SK-N-SH (cell line): Measurements from ENCODE around the gene MAST1. TPM values are rescaled to one million over a fixed set of nuclear protein-coding genes. Genes with fewer than 3 reads are reported as not detected.
A peak's percentile ranks its signal among the peaks of the same experiment; 100 is the strongest.

Experiments
- CTCF ChIA-PET: fragments of 300-600, 350-600 bp; formaldehyde crosslinking; extraction: SDS; loops from one replicate; lab custom pipeline; 2021; lab: Yijun Ruan, JAX
- POLR2A ChIA-PET: fragments of 350-600 bp; sonication (Branson Sonifier 250); formaldehyde crosslinking; extraction: SDS; loops from one replicate; lab custom pipeline; 2020; ENCODE audit warnings: antibody characterized with exemption, inconsistent platforms; lab: Yijun Ruan, JAX
- DNase-seq: peaks from one replicate; pipeline ENCODE4 v3.0.0; 2012
- H2AFZ ChIP-seq: fragments of 200-600 bp; sonication (generic); 2 replicates; pipeline ENCODE4 v1.8.1; 2016; ENCODE audit warnings: antibody characterized with exemption, mild to moderate bottlenecking, low read depth
- H3F3A ChIP-seq: fragments of 200-600 bp; sonication (generic); replicated peaks from 2 replicates; pipeline ENCODE3; 2016; ENCODE audit warnings: antibody characterized with exemption, mild to moderate bottlenecking; ENCODE audit not compliant: insufficient read depth
- H3K27ac ChIP-seq, 2 experiments: fragments of 200-500 bp in 1 of 2; fragments of 200-600 bp in 1 of 2; sonication (Bioruptor generic) in 1 of 2; sonication (generic), shearing (Covaris generic) in 1 of 2; 2 replicates each; pipeline versions ENCODE4 v1.5.1 to v1.6.1; 2014 to 2016; ENCODE audit warnings: low read depth in 2 of 2, inconsistent platforms in 1 of 2, low read length in 1 of 2, mild to moderate bottlenecking in 1 of 2, mixed read lengths in 1 of 2
- H3K27me3 ChIP-seq: fragments of 200-600 bp; sonication (generic), shearing (Covaris generic); 2 replicates; pipeline ENCODE4 v1.6.1; 2016; ENCODE audit warnings: mixed run types; ENCODE audit not compliant: insufficient read depth
- H3K36me3 ChIP-seq, 2 experiments: fragments of 200-500 bp in 1 of 2; fragments of 200-600 bp in 1 of 2; sonication (Bioruptor generic) in 1 of 2; sonication (generic) in 1 of 2; replicated peaks in 1 of 2; 2 replicates each; pipeline versions ENCODE3 to v1.5.1; 2014 to 2016; ENCODE audit warnings: low read length in 1 of 2, mild to moderate bottlenecking in 1 of 2; ENCODE audit not compliant: insufficient read depth in 2 of 2, control insufficient read depth in 1 of 2
- H3K4me1 ChIP-seq, 2 experiments: fragments of 200-500 bp in 1 of 2; fragments of 200-600 bp in 1 of 2; sonication (Bioruptor generic) in 1 of 2; sonication (generic), shearing (Covaris generic) in 1 of 2; 2 replicates each; pipeline versions ENCODE4 v1.5.1 to v1.6.1; 2014 to 2016; ENCODE audit warnings: low read depth in 1 of 2, low read length in 1 of 2, mixed run types in 1 of 2; ENCODE audit not compliant: insufficient read depth in 2 of 2, control insufficient read depth in 1 of 2
- H3K4me2 ChIP-seq: fragments of 200-600 bp; sonication (generic), shearing (Covaris generic); 2 replicates; pipeline ENCODE4 v1.6.1; 2017; ENCODE audit warnings: mixed run types
- H3K4me3 ChIP-seq, 2 experiments: fragments of 200-500 bp in 1 of 2; fragments of 200-600 bp in 1 of 2; sonication (Bioruptor generic) in 1 of 2; sonication (generic), shearing (Covaris generic) in 1 of 2; 2 replicates each; pipeline versions ENCODE4 v1.5.1 to v1.8.1; 2014 to 2016; ENCODE audit warnings: low read depth in 2 of 2, inconsistent platforms in 1 of 2, low read length in 1 of 2, mild to moderate bottlenecking in 1 of 2, mixed read lengths in 1 of 2, moderate library complexity in 1 of 2
- H3K79me2 ChIP-seq: fragments of 200-600 bp; sonication (generic); 2 replicates; pipeline ENCODE4 v1.8.1; 2017; ENCODE audit warnings: mild to moderate bottlenecking; ENCODE audit not compliant: insufficient read depth
- H3K9ac ChIP-seq: fragments of 200-600 bp; sonication (generic); 2 replicates; pipeline ENCODE4 v1.6.1; 2017; ENCODE audit warnings: mixed run types
- H3K9me2 ChIP-seq: fragments of 200-600 bp; sonication (generic); 2 replicates; pipeline ENCODE4 v1.6.1; 2017; ENCODE audit warnings: mixed run types
- H3K9me3 ChIP-seq: fragments of 200-600 bp; sonication (generic); 2 replicates; pipeline ENCODE4 v1.6.1; 2017; ENCODE audit warnings: mixed run types, mild to moderate bottlenecking, moderate library complexity
- H4K20me1 ChIP-seq: fragments of 200-600 bp; sonication (generic); 2 replicates; pipeline ENCODE4 v1.6.1; 2017; ENCODE audit warnings: mild to moderate bottlenecking, mixed run types; ENCODE audit not compliant: insufficient read depth
- EZH2phosphoT487 ChIP-seq: fragments of 200-600 bp; sonication (generic); IDR thresholded peaks from 2 replicates; pipeline ENCODE4 v1.6.1; 2017; ENCODE audit warnings: low read depth, mixed run types, mild to moderate bottlenecking, antibody characterized with exemption, moderate library complexity, borderline replicate concordance
- POLR2AphosphoS5 ChIP-seq: IDR thresholded peaks from 2 replicates; pipeline ENCODE4 v1.6.1; 2012; ENCODE audit warnings: low read depth, low read length
- TAF1 ChIP-seq: IDR thresholded peaks from 2 replicates; pipeline ENCODE4 v1.6.1; 2012; ENCODE audit warnings: low read depth, mild to moderate bottlenecking, low read length, moderate library complexity, borderline replicate concordance
- WGBS: methylation state at CpG from one replicate; pipeline ENCODE4 v1.1.6; 2017; ENCODE audit warnings: low lambda C conversion rate; 5-methylcytosine and 5-hydroxymethylcytosine counted together
- polyA plus RNA-seq, 3 experiments: library from polyadenylated mRNA; depleted of rRNA; stranded (reverse); fragments of >200 nt; gene quantifications; 2 replicates each; pipeline ENCODE4 v1.2.3, GENCODE V29; 2012
- TF ChIP-seq, protein P1 (sequence below): IDR thresholded peaks from 2 replicates; pipeline ENCODE4 v1.6.1; 2012; ENCODE audit warnings: mild to moderate bottlenecking, low read depth, low read length, moderate library complexity
- TF ChIP-seq, protein P2 (sequence below): fragments of 200-600 bp; sonication (generic); IDR thresholded peaks from 2 replicates; pipeline ENCODE4 v1.6.1; 2017; ENCODE audit warnings: antibody characterized with exemption, mild to moderate bottlenecking, moderate library complexity
- TF ChIP-seq, protein P3 (sequence below): IDR thresholded peaks from 2 replicates; pipeline ENCODE4 v1.4.0; 2012; ENCODE audit warnings: low read depth, borderline replicate concordance

MAST1 gene
- polyA plus RNA-seq, 1 of the 3 experiments (the other 2 are of a cell fraction): 9.7 TPM

DNA sequence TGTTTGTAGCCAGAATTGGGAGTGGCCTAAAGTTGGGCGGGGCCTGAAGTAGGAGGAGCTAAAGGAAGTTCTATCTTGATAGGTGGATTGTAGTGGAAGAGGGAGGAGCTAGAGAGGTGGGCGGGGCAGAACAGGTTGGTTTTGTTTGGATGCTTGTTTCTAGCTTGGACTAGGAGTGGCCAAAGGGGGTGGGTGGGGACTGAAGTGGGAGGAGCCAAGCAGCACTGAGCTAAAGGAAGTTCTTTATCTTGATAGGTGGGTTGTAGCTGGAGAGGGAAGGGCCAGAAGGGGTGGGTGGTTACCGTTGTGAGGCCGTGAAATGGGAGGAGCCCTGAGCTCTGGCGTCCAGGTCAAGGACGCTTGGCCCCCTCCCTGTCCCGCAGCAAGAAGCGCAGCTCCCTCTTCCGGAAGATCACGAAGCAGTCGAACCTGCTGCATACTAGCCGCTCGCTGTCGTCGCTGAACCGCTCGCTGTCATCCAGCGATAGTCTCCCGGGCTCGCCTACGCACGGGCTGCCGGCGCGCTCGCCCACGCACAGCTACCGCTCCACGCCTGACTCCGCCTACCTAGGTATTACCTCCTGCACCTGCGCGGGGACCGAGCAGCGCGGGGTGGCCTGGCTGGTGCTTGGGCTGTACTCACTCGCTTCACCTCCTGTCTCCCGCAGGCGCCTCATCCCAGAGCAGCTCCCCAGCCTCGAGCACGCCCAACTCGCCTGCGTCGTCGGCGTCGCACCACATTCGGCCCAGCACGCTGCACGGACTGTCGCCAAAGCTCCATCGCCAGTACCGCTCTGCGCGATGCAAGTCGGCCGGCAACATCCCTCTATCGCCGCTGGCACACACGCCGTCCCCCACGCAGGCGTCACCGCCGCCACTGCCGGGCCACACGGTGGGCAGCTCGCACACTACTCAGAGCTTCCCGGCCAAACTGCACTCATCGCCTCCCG is 34.9 kb downstream of the MAST1 start:
- Histone ChIP-seq H3K9me3 (no peaks in the 10 kb centered on the region), H4K20me1 (no peaks in the 10 kb centered on the region), H3K9me2 (no peaks in the 10 kb centered on the region), H3K27me3 (no peaks in the 10 kb centered on the region), H3K27ac (no peak overlapping the region), H3K79me2 (no peaks in the 10 kb centered on the region), H3K4me3 (no peak overlapping the region), H3K4me2 (no peak overlapping the region), H3K9ac (no peak overlapping the region), H3K4me1 (no peaks in the 10 kb centered on the region), H3K36me3 (peaks cover 0 to 3% of the 10 kb centered on the region in 2 experiments), H3F3A (peaks cover 7% of the 10 kb centered on the region), H2AFZ (no peak overlapping the region)
- ChIA-PET CTCF (interaction anchor here (0.6 to 10.3 kb wide), 7 partner anchors 7 to 458 kb away, joined by 3 to 62 read pairs (median 4); partner anchors contain the start of gene KLF1), POLR2A (interaction anchor here (0.6 to 2.0 kb wide), 4 partner anchors 8 to 67 kb away, joined by 3 to 6 read pairs (median 3); partner anchors contain the start of genes DNASE2 and GCDH)
- no peak for TF ChIP-seq POLR2AphosphoS5
- peak; percentile 83 for DNase-seq
- WGBS: 98% methylated on average over 70 of the region's 70 CpGs

DNA sequence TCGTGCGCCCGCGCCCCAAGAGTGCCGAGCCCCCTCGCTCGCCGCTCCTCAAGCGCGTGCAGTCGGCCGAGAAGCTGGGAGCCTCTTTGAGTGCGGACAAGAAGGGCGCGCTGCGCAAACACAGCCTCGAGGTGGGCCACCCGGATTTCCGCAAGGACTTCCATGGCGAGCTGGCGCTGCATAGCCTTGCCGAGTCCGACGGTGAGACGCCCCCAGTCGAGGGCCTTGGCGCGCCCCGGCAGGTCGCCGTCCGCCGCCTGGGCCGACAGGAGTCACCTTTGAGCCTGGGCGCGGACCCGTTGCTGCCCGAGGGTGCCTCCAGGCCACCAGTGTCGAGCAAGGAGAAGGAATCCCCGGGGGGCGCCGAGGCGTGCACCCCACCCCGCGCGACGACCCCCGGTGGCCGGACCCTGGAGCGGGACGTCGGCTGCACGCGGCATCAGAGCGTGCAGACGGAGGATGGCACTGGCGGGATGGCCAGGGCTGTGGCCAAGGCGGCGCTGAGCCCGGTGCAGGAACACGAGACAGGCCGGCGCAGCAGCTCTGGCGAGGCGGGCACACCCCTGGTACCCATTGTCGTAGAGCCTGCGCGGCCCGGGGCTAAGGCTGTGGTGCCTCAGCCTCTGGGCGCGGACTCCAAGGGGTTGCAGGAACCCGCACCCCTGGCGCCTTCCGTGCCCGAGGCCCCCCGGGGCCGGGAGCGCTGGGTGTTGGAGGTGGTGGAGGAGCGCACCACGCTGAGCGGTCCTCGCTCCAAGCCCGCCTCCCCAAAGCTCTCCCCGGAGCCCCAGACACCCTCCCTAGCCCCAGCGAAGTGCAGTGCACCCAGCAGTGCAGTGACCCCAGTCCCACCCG is 35.8 kb downstream of the MAST1 start:
- Histone ChIP-seq H4K20me1 (no peaks in the 10 kb centered on the region), H2AFZ (no peak overlapping the region), H3K27me3 (no peaks in the 10 kb centered on the region), H3K4me1 (no peaks in the 10 kb centered on the region), H3K9me3 (no peaks in the 10 kb centered on the region), H3K27ac (no peak overlapping the region), H3K9ac (no peak overlapping the region), H3K36me3 (peaks cover 0 to 3% of the 10 kb centered on the region in 2 experiments), H3K79me2 (no peaks in the 10 kb centered on the region), H3K4me2 (no peak overlapping the region), H3K4me3 (no peak overlapping the region), H3K9me2 (no peaks in the 10 kb centered on the region), H3F3A (peaks cover 7% of the 10 kb centered on the region)
- CTCF ChIA-PET: interaction anchor here (10.3 kb wide), 1 partner anchor 27 kb away, joined by 62 read pairs; no protein-coding TSS in a partner anchor
- POLR2A ChIA-PET: interaction anchor here (1.1 to 2.0 kb wide), 2 partner anchors 17 to 24 kb away, joined by 3 to 6 read pairs; partner anchors contain the start of gene GCDH
- peak; percentile 30 for DNase-seq
- TF ChIP-seq, protein P1, sequence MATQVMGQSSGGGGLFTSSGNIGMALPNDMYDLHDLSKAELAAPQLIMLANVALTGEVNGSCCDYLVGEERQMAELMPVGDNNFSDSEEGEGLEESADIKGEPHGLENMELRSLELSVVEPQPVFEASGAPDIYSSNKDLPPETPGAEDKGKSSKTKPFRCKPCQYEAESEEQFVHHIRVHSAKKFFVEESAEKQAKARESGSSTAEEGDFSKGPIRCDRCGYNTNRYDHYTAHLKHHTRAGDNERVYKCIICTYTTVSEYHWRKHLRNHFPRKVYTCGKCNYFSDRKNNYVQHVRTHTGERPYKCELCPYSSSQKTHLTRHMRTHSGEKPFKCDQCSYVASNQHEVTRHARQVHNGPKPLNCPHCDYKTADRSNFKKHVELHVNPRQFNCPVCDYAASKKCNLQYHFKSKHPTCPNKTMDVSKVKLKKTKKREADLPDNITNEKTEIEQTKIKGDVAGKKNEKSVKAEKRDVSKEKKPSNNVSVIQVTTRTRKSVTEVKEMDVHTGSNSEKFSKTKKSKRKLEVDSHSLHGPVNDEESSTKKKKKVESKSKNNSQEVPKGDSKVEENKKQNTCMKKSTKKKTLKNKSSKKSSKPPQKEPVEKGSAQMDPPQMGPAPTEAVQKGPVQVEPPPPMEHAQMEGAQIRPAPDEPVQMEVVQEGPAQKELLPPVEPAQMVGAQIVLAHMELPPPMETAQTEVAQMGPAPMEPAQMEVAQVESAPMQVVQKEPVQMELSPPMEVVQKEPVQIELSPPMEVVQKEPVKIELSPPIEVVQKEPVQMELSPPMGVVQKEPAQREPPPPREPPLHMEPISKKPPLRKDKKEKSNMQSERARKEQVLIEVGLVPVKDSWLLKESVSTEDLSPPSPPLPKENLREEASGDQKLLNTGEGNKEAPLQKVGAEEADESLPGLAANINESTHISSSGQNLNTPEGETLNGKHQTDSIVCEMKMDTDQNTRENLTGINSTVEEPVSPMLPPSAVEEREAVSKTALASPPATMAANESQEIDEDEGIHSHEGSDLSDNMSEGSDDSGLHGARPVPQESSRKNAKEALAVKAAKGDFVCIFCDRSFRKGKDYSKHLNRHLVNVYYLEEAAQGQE: no peak
- TF ChIP-seq EZH2phosphoT487: no peak
- TF ChIP-seq, protein P2, sequence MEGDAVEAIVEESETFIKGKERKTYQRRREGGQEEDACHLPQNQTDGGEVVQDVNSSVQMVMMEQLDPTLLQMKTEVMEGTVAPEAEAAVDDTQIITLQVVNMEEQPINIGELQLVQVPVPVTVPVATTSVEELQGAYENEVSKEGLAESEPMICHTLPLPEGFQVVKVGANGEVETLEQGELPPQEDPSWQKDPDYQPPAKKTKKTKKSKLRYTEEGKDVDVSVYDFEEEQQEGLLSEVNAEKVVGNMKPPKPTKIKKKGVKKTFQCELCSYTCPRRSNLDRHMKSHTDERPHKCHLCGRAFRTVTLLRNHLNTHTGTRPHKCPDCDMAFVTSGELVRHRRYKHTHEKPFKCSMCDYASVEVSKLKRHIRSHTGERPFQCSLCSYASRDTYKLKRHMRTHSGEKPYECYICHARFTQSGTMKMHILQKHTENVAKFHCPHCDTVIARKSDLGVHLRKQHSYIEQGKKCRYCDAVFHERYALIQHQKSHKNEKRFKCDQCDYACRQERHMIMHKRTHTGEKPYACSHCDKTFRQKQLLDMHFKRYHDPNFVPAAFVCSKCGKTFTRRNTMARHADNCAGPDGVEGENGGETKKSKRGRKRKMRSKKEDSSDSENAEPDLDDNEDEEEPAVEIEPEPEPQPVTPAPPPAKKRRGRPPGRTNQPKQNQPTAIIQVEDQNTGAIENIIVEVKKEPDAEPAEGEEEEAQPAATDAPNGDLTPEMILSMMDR: no peak
- TF ChIP-seq, protein P3, sequence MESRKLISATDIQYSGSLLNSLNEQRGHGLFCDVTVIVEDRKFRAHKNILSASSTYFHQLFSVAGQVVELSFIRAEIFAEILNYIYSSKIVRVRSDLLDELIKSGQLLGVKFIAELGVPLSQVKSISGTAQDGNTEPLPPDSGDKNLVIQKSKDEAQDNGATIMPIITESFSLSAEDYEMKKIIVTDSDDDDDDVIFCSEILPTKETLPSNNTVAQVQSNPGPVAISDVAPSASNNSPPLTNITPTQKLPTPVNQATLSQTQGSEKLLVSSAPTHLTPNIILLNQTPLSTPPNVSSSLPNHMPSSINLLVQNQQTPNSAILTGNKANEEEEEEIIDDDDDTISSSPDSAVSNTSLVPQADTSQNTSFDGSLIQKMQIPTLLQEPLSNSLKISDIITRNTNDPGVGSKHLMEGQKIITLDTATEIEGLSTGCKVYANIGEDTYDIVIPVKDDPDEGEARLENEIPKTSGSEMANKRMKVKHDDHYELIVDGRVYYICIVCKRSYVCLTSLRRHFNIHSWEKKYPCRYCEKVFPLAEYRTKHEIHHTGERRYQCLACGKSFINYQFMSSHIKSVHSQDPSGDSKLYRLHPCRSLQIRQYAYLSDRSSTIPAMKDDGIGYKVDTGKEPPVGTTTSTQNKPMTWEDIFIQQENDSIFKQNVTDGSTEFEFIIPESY: no peak
- no peak for TF ChIP-seq TAF1
- WGBS: 97% methylated on average over 56 of the region's 86 CpGs
